ENCODE results near the gene GNAI1. TPM values are rescaled to one million over a fixed set of nuclear protein-coding genes. Genes with fewer than 3 reads are reported as not detected.
"Not testable (repeated sequence)": the region's sequence is repeated elsewhere in the genome, so short reads cannot be mapped to it uniquely, and the experiment has no call there.

Gene GNAI1
- total RNA-seq, 1 donor from 2014 or later: 179 TPM

- DNase-seq (ENCODE audit: low spot score): no peak
These were observed 20.2 kb downstream of the GNAI1 start for GRCh38 chr7:80154656-80155333.

GRCh38 chr7:80155374-80155773 lies 20.7 kb downstream of the GNAI1 start:
- no peak for DNase-seq (ENCODE audit: low spot score)

- DNase-seq (ENCODE audit: low spot score): not testable (repeated sequence)
These were observed 23.1 kb downstream of the GNAI1 start for GRCh38 chr7:80157770-80158169.

DNA sequence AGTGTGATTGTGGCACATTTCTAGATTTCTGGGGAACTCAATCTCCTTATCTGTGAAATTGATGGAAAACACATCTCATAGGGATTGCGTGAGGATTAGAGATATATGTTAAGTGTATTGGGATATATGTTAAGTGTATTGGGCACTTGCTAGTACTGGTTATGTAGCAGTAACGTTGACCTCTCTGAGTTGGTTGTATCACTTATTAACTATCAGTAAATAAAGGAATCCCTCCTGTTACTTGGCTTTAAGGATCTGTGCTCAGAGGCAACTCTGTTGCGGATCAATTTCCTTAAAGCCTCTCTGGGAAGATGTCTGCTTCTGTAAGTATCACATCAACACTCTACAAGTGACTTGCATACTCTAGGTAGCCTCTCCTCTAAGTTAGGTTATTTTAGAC lies 25.2 kb downstream of the GNAI1 start:
- DNase-seq (ENCODE audit: low spot score): no peak

DNA sequence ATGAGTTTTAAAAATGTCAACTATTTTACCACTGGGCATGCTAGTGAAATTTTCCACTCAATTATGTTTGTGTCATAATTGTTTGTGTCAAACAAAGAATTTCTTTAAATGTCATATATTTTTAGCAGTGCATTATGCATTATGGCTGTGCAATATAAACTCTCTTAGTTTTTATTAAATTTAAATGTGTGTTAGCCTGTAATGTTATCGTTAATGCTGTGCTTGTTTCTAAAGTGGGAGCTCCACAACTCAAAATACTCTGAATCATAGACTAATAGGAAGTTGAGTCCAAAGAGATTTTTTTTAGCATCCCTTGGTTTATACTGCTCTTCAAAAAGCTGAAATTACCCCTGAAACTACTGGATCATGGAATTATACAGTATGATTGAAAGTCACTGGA lies 26.8 kb downstream of the GNAI1 start:
- DNase-seq (ENCODE audit: low spot score): no peak

DNA sequence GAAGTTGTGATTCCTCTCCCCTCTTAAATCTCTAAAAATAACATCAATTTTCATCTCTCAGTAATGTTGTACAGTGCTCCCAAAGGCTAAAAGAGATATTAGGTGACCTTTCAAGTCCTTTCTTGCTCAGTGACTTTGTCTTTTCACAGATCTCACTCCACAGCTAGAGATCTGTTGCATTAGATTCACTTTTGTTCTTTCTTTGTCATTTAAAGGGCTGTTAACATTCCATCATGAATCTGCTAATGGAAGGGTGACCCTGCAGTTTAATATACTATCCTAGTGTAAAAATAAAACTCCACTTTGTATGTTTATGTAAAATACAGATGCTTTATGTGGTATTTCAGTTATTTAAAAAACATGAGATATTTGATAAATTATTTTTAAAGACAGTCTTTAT lies 30.5 kb downstream of the GNAI1 start:
- DNase-seq (ENCODE audit: low spot score): no peak

DNA sequence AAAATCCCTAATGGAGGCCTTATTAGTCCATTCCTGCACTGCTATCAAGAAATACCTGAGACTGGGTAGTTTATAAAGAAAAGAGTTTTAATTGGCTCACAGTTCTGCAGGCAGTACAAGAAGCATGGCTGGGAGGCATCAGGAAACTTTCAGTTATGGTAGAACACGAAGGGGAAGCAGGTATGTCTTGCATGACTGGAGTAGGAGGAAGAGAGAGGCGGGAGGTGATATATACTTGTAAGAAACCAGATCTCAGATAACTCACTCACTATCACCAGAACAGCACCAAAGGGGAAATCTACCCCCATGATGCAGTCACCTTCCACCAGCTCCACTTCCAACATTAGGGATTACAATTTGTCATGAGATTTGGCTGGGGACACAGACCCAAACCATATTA lies 35.8 kb downstream of the GNAI1 start:
- no peak for DNase-seq (ENCODE audit: low spot score)

GRCh38 chr7:80172387-80172786 lies 37.8 kb downstream of the GNAI1 start:
- DNase-seq (ENCODE audit: low spot score): no peak

DNA sequence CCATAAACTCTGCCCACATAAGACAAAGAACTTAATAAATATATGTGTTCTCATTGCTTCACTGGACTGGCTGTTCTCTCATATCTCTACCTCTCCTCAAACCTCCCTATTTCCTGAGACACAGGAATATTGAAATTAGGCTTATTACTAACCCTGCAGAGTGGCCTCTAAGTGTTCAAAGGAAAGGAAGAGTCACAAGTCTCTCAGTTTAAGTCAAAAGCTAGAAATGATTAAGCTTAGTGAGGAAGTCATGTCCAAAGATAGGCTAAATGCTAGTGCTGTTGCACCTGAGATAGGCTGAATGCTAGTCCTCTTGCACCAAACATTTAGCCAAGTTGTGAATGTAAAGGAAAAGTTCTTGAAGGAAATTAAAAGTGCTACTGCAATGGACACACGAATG lies 41.1 kb downstream of the GNAI1 start:
- no peak for DNase-seq (ENCODE audit: low spot score)

GRCh38 chr7:80181411-80181810 lies 46.8 kb downstream of the GNAI1 start:
- DNase-seq (ENCODE audit: low spot score): no peak

GRCh38 chr7:80182630-80183276 lies 48.1 kb downstream of the GNAI1 start:
- no peak for DNase-seq (ENCODE audit: low spot score)

DNA sequence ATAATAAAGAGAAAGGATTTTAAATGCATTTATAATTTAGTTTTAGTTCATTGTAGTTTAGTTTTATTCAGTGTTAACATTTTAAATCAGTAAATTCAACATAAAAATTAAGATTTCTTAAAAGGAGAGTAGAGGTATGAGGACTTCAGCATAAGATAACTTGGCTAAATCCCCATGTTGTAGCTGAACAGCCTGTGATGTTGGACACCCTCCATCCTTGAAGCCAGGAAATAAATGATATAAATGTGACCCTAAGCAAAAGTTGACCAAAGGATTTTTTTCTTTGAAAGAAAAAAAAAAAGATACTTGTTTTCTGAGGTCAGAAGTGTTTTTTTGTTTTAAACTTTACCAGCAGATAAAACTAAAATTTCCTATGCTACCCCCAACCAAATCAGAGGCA lies 48.7 kb downstream of the GNAI1 start:
- DNase-seq (ENCODE audit: low spot score): no peak

GRCh38 chr7:80183900-80184685 lies 49.5 kb downstream of the GNAI1 start:
- no peak for DNase-seq (ENCODE audit: low spot score)

GRCh38 chr7:80184693-80185092 lies 50.1 kb downstream of the GNAI1 start:
- no peak for DNase-seq (ENCODE audit: low spot score)

DNA sequence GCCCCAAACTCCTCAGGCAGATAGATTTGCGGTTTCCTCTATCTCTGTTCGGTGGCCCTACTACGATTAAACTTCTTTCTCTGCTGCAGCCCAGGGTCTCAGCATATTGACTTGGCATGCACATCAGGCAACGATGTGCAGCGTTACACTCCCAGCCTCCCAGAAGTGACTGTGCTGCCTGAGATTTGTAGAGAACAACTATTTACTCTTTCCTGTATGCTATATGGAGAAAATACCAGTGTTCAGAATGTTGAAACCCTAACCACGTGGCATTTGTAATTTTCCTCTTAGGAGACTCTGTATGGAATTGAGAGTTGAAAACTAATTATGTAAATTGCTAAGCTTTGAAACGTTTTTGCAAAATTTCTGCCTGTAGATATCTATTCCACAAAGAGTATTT lies 50.9 kb downstream of the GNAI1 start:
- no peak for DNase-seq (ENCODE audit: low spot score)

GRCh38 chr7:80186721-80187120 lies 52.1 kb downstream of the GNAI1 start:
- no peak for DNase-seq (ENCODE audit: low spot score)

GRCh38 chr7:80187279-80187678 lies 52.6 kb downstream of the GNAI1 start:
- DNase-seq (ENCODE audit: low spot score): no peak

DNA sequence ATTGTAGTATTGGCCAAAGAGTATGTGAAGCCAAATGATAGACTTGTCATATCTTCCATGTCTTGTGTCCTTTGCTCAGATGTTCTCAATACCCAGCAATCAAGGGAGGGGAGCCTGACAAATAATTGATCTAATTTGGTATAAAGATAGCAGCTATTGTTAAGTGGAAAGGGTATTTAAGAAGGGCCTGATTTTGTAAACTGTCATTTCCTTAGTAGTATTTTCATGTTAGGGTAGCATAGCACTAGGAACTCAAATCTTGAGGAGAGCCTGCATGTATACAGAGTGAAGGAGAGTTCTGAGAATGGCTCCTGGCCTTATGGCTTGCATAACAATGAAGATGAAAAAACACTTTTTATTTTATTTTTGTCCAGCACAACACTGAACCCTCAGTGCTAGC lies 53.1 kb downstream of the GNAI1 start:
- DNase-seq (ENCODE audit: low spot score): no peak

DNA sequence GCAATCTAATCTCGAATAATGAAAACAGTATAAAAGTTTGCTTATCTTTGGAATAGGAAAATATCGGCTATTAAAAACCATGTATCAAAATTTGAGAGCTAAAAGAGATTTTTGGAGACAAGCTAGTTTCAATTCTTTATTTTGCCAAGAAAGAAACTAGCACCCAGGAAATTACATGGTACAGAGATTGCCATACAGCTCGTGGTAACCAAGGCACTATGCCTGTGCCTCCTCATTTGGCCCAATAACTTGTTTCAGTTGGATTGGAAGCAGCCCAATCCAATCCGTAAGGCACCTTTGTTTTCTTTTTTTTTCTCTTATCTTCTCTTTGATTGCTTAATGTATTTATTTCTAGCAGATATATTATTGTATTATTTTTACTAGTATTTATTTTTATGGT lies 55.0 kb downstream of the GNAI1 start:
- no peak for DNase-seq (ENCODE audit: low spot score)

DNA sequence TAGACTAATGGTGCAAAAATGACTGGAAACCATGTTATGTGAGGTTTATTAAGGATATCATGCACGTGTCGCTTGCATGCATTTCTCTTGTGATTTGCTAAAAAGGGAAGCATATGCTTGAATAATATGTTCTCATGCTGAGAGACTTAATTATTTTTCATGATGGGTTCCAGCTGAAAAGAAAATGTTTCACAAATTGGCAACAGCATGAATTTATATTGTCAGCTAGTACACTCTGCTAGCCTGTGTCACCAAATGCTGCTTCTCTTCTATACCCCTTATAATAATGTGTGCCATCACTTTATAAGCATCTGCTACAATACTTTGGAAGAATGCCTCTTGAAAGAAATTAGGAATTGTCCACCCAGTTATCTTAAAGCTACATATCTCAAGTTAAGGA lies 63.0 kb downstream of the GNAI1 start:
- DNase-seq (ENCODE audit: low spot score): no peak

DNA sequence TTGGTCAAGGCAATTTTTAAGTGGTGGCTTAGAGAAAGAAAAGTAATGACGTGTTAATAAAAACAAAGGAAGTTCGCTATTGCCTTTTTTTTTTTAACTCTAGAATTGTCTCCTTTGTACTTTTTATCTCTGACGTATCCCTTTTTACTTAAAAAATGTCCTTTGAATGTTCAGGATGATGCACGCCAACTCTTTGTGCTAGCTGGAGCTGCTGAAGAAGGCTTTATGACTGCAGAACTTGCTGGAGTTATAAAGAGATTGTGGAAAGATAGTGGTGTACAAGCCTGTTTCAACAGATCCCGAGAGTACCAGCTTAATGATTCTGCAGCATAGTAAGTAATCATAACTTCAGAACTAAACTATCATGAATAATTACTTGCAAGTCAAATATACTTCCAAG lies 64.4 kb downstream of the GNAI1 start:
- DNase-seq (ENCODE audit: low spot score): no peak

- no peak for DNase-seq (ENCODE audit: low spot score)
These were observed 69.8 kb downstream of the GNAI1 start for GRCh38 chr7:80204454-80204853.

DNA sequence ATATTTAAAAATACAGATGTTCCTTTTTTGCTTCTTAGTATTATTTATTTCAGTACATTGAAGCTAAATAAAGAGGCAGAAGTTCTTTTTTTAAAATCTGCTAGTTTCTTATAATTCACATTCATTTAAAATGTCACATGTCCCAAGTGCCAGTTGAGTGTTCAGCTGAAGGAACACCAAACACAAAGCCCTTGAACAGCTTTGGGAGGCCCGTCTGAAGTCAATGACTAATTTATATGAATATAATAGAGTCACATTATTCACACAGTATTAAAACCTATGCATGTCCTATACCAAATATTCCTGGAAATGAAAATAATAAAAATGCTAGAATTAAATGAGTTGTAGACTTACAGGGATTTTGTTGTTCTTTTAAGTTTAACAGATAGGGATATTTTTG lies 70.3 kb downstream of the GNAI1 start:
- DNase-seq (ENCODE audit: low spot score): no peak

Data from mesenteric fat pad (tissue), 1 donor.